ENCODE results near the gene AFM. TPM values are rescaled to one million over a fixed set of nuclear protein-coding genes. Genes with fewer than 3 reads are reported as not detected.

AFM gene
- total and polyA plus RNA-seq, 2 of the 13 experiments (the other 11 are each of a cell fraction or from before 2014, with no cell fraction given), result 0.13 to 1.8 TPM

DNA sequence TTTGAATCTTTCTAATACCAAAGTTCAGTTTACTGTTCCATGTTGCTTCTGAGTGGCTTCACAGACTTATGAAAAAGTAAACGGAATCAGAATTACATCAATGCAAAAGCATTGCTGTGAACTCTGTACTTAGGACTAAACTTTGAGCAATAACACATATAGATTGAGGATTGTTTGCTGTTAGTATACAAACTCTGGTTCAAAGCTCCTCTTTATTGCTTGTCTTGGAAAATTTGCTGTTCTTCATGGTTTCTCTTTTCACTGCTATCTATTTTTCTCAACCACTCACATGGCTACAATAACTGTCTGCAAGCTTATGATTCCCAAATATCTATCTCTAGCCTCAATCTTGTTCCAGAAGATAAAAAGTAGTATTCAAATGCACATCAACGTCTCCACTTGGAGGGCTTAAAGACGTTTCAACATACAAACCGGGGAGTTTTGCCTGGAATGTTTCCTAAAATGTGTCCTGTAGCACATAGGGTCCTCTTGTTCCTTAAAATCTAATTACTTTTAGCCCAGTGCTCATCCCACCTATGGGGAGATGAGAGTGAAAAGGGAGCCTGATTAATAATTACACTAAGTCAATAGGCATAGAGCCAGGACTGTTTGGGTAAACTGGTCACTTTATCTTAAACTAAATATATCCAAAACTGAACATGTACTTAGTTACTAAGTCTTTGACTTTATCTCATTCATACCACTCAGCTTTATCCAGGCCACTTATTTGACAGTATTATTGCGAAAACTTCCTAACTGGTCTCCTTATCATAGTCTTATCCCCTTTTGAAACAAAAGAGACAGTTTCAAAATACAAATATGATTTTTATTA lies 49.2 kb upstream of the AFM start (continued):
- TF ChIP-seq, protein P1, sequence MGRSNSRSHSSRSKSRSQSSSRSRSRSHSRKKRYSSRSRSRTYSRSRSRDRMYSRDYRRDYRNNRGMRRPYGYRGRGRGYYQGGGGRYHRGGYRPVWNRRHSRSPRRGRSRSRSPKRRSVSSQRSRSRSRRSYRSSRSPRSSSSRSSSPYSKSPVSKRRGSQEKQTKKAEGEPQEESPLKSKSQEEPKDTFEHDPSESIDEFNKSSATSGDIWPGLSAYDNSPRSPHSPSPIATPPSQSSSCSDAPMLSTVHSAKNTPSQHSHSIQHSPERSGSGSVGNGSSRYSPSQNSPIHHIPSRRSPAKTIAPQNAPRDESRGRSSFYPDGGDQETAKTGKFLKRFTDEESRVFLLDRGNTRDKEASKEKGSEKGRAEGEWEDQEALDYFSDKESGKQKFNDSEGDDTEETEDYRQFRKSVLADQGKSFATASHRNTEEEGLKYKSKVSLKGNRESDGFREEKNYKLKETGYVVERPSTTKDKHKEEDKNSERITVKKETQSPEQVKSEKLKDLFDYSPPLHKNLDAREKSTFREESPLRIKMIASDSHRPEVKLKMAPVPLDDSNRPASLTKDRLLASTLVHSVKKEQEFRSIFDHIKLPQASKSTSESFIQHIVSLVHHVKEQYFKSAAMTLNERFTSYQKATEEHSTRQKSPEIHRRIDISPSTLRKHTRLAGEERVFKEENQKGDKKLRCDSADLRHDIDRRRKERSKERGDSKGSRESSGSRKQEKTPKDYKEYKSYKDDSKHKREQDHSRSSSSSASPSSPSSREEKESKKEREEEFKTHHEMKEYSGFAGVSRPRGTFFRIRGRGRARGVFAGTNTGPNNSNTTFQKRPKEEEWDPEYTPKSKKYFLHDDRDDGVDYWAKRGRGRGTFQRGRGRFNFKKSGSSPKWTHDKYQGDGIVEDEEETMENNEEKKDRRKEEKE (IDR thresholded peaks at IDR 0.05), result no peak
- TF ChIP-seq, protein P2, sequence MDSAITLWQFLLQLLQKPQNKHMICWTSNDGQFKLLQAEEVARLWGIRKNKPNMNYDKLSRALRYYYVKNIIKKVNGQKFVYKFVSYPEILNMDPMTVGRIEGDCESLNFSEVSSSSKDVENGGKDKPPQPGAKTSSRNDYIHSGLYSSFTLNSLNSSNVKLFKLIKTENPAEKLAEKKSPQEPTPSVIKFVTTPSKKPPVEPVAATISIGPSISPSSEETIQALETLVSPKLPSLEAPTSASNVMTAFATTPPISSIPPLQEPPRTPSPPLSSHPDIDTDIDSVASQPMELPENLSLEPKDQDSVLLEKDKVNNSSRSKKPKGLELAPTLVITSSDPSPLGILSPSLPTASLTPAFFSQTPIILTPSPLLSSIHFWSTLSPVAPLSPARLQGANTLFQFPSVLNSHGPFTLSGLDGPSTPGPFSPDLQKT (CRISPR knock-in tag; IDR thresholded peaks at IDR 0.05; ENCODE audit: borderline replicate concordance), result no peak
- TF ChIP-seq, protein P3, sequence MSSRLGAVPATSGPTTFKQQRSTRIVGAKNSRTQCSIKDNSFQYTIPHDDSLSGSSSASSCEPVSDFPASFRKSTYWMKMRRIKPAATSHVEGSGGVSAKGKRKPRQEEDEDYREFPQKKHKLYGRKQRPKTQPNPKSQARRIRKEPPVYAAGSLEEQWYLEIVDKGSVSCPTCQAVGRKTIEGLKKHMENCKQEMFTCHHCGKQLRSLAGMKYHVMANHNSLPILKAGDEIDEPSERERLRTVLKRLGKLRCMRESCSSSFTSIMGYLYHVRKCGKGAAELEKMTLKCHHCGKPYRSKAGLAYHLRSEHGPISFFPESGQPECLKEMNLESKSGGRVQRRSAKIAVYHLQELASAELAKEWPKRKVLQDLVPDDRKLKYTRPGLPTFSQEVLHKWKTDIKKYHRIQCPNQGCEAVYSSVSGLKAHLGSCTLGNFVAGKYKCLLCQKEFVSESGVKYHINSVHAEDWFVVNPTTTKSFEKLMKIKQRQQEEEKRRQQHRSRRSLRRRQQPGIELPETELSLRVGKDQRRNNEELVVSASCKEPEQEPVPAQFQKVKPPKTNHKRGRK (CRISPR knock-in tag; IDR thresholded peaks at IDR 0.05), result no peak
- TF ChIP-seq, protein P4, sequence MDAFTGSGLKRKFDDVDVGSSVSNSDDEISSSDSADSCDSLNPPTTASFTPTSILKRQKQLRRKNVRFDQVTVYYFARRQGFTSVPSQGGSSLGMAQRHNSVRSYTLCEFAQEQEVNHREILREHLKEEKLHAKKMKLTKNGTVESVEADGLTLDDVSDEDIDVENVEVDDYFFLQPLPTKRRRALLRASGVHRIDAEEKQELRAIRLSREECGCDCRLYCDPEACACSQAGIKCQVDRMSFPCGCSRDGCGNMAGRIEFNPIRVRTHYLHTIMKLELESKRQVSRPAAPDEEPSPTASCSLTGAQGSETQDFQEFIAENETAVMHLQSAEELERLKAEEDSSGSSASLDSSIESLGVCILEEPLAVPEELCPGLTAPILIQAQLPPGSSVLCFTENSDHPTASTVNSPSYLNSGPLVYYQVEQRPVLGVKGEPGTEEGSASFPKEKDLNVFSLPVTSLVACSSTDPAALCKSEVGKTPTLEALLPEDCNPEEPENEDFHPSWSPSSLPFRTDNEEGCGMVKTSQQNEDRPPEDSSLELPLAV (CRISPR knock-in tag; conservative IDR thresholded peaks at IDR 0.05; ENCODE audit: low read depth), result no peak
- TF ChIP-seq ZKSCAN1 (IDR thresholded peaks at IDR 0.05; ENCODE audit: low read length), result no peak
- TF ChIP-seq, protein P5, sequence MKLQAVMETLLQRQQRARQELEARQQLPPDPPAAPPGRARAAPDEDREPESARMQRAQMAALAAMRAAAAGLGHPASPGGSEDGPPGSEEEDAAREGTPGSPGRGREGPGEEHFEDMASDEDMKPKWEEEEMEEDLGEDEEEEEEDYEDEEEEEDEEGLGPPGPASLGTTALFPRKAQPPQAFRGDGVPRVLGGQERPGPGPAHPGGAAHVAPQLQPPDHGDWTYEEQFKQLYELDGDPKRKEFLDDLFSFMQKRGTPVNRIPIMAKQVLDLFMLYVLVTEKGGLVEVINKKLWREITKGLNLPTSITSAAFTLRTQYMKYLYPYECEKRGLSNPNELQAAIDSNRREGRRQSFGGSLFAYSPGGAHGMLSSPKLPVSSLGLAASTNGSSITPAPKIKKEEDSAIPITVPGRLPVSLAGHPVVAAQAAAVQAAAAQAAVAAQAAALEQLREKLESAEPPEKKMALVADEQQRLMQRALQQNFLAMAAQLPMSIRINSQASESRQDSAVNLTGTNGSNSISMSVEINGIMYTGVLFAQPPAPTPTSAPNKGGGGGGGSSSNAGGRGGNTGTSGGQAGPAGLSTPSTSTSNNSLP (IDR thresholded peaks at IDR 0.05; ENCODE audit: low read depth, low read length), result peak; percentile 97
- TF ChIP-seq, protein P6, sequence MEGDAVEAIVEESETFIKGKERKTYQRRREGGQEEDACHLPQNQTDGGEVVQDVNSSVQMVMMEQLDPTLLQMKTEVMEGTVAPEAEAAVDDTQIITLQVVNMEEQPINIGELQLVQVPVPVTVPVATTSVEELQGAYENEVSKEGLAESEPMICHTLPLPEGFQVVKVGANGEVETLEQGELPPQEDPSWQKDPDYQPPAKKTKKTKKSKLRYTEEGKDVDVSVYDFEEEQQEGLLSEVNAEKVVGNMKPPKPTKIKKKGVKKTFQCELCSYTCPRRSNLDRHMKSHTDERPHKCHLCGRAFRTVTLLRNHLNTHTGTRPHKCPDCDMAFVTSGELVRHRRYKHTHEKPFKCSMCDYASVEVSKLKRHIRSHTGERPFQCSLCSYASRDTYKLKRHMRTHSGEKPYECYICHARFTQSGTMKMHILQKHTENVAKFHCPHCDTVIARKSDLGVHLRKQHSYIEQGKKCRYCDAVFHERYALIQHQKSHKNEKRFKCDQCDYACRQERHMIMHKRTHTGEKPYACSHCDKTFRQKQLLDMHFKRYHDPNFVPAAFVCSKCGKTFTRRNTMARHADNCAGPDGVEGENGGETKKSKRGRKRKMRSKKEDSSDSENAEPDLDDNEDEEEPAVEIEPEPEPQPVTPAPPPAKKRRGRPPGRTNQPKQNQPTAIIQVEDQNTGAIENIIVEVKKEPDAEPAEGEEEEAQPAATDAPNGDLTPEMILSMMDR (CRISPR knock-in tag; IDR thresholded peaks at IDR 0.05), result no peak
- no peak for TF ChIP-seq JARID2 (CRISPR knock-in tag; IDR thresholded peaks at IDR 0.05; ENCODE audit: insufficient replicate concordance)
- no peak for TF ChIP-seq KDM4B (CRISPR knock-in tag; IDR thresholded peaks at IDR 0.05)
- TF ChIP-seq FOXA3 (CRISPR knock-in tag; IDR thresholded peaks at IDR 0.05), result peak; percentile 94
- TF ChIP-seq CCDC6 (CRISPR knock-in tag; IDR thresholded peaks at IDR 0.05), result 0 out of 2 replicates have a peak, but pooled peaks have one; percentile 48
- TF ChIP-seq, protein P7, sequence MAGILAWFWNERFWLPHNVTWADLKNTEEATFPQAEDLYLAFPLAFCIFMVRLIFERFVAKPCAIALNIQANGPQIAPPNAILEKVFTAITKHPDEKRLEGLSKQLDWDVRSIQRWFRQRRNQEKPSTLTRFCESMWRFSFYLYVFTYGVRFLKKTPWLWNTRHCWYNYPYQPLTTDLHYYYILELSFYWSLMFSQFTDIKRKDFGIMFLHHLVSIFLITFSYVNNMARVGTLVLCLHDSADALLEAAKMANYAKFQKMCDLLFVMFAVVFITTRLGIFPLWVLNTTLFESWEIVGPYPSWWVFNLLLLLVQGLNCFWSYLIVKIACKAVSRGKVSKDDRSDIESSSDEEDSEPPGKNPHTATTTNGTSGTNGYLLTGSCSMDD (CRISPR knock-in tag; IDR thresholded peaks at IDR 0.05), result no peak
